Transverse colon (tissue), 3 donors: ENCODE measurements around the gene RAF1.

Source experiments
- POLR2A ChIP-seq: fragments of 450-650 bp; IDR thresholded peaks from one replicate; pipeline ENCODE4 v1.6.1; 2016; ENCODE audit warnings: antibody characterized with exemption, mild to moderate bottlenecking, moderate library complexity
- TF ChIP-seq, protein P1 (sequence below), 5 experiments: fragments of 200-600 bp in 3 of 5; fragments of 450-650 bp in 2 of 5; sonication (generic) in 3 of 5; IDR thresholded peaks; 1 replicate in 2 of 5; 2 replicates in 3 of 5; pipeline ENCODE4 v1.5.1; 2016 to 2017; ENCODE audit warnings: antibody characterized with exemption in 5 of 5, inconsistent platforms in 3 of 5, mild to moderate bottlenecking in 2 of 5, moderate library complexity in 1 of 5

DNA sequence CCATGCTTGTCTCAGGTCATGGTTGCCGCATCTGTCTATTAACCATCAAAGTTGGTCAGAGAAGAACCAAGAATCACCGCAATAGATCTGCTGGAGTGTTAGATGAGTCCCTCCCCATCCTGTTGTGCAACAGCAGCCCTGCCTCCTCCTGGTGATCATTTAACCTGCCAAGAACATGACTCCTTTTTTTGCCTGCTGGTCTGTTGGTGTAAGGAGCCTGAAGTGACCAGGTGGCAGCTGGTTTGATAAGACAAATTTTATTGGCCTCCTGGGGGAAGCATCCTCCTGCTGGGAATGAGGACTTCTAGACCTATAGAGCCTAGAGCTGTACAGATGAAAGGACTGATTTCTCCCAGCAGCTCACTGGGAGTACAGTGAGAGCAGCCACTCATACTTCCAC, 43.5 kb upstream of the RAF1 start:
- TF ChIP-seq, protein P1, sequence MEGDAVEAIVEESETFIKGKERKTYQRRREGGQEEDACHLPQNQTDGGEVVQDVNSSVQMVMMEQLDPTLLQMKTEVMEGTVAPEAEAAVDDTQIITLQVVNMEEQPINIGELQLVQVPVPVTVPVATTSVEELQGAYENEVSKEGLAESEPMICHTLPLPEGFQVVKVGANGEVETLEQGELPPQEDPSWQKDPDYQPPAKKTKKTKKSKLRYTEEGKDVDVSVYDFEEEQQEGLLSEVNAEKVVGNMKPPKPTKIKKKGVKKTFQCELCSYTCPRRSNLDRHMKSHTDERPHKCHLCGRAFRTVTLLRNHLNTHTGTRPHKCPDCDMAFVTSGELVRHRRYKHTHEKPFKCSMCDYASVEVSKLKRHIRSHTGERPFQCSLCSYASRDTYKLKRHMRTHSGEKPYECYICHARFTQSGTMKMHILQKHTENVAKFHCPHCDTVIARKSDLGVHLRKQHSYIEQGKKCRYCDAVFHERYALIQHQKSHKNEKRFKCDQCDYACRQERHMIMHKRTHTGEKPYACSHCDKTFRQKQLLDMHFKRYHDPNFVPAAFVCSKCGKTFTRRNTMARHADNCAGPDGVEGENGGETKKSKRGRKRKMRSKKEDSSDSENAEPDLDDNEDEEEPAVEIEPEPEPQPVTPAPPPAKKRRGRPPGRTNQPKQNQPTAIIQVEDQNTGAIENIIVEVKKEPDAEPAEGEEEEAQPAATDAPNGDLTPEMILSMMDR (IDR thresholded peaks at IDR 0.05) = no peak
- TF ChIP-seq POLR2A = no peak
